GM06990 (cell line): ENCODE results near the gene HUWE1.
"Not testable (repeated sequence)": the region's sequence is repeated elsewhere in the genome, so short reads cannot be mapped to it uniquely, and the experiment has no call there.

ENCODE experiments used
- DNase-seq: peaks from one replicate; pipeline ENCODE4 v3.0.0-alpha.2; 2011; ENCODE audit not compliant: insufficient read length; ENCODE audit errors: extremely low read depth
- H3K27me3 ChIP-seq: replicated peaks from 2 replicates; pipeline ENCODE4 v1.6.0; 2011; ENCODE audit warnings: low read length; ENCODE audit not compliant: control insufficient read depth, insufficient read depth
- H3K36me3 ChIP-seq: 2 replicates; pipeline ENCODE4 v1.5.1; 2011; ENCODE audit warnings: low read length; ENCODE audit not compliant: control insufficient read depth, insufficient read depth
- H3K4me3 ChIP-seq: replicated peaks from 2 replicates; pipeline ENCODE4 v1.5.1; 2011; ENCODE audit warnings: low read depth, mild to moderate bottlenecking, control low read depth, low read length
- TF ChIP-seq, protein P1 (sequence below): IDR thresholded peaks from 2 replicates; pipeline ENCODE4 v1.5.1; 2011; ENCODE audit warnings: low read length, control low read depth, mild to moderate bottlenecking, inconsistent platforms; ENCODE audit not compliant: insufficient read depth, poor library complexity, severe bottlenecking

The HUWE1 gene

DNA sequence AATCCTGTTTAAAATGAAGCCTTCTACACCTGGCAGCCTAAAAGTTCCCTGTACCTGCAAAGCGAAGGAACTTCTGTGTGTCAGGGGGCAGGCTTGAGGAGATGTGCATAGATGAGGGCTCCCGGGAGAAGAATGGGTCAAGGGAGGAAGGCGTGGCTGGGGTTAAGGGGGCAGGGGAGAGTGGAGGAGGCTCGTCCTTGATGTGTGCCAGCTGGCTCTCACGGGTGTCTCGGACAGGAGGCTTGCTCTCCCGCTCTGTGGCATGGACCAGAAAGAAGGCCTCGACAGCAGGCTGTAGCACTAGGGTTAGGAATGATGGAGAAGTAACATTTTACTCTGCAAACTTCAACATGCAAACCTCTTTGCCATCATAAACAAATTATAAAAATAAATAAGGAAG lies 147.7 kb downstream of the HUWE1 start:
- TF ChIP-seq, protein P1, sequence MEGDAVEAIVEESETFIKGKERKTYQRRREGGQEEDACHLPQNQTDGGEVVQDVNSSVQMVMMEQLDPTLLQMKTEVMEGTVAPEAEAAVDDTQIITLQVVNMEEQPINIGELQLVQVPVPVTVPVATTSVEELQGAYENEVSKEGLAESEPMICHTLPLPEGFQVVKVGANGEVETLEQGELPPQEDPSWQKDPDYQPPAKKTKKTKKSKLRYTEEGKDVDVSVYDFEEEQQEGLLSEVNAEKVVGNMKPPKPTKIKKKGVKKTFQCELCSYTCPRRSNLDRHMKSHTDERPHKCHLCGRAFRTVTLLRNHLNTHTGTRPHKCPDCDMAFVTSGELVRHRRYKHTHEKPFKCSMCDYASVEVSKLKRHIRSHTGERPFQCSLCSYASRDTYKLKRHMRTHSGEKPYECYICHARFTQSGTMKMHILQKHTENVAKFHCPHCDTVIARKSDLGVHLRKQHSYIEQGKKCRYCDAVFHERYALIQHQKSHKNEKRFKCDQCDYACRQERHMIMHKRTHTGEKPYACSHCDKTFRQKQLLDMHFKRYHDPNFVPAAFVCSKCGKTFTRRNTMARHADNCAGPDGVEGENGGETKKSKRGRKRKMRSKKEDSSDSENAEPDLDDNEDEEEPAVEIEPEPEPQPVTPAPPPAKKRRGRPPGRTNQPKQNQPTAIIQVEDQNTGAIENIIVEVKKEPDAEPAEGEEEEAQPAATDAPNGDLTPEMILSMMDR = no peak
- H3K36me3 ChIP-seq = peaks cover 31% of the 10 kb centered on the region
- H3K27me3 ChIP-seq = no peaks in the 10 kb centered on the region
- H3K4me3 ChIP-seq = no peak overlapping the region
- no peak for DNase-seq

DNA sequence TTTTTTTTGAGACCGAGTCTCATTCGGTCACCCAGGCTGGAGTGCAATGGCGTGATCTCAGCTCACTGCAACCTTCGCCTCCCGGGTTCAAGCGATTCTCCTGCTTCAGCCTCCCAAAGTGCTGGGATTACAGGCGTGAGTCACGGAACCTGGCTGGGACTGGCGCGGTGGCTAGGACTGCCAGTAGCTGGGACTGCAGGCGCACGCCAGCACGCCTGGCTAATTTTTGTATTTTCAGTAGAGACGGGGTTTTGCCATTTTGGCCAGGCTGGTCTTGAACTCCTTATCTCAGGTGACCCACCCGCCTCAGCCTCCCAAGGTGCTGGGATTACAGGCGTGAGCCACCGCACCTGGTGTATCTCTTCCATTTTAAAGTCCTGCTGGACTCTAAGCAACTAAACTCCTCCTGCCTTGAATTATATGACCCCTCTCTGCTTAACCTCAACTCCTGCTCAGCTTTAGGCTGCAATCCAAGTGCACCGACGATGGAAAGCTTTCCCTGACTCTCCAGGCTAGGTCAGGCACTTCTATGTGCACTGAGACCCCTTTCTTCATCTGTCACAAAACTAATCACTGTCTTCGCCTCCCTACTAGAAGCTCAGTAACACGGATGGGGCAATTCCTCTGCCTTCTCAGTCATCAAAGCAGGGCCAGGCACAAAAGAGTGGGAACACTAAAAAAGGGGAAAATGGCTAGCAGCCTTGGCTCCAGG lies 155.1 kb downstream of the HUWE1 start:
- not testable (repeated sequence) for DNase-seq, H3K27me3 ChIP-seq, H3K4me3 ChIP-seq
- peaks cover 17% of the 10 kb centered on the region for H3K36me3 ChIP-seq

DNA sequence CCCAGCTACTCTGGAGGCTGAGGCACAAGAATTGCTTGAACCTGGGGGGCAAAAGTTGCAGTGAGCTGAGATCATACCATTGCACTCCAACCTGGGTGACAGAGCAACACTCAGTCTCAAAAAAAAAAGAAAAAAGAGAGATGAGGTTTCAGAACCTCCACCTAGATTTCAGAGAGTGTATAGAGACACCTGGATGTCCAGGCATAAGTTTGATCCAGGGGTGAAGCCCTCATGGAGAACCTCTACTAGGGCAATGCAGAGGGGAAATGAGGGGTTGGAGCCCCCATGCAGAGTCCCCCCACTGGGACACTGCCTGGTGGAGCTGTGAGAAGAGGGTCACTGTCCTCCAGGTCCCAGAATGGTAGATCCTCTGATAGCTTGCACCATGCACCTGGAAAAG lies 159.5 kb downstream of the HUWE1 start:
- Histone ChIP-seq H3K36me3 (no peaks in the 10 kb centered on the region), H3K4me3 (no peak overlapping the region), H3K27me3 (no peaks in the 10 kb centered on the region)
- DNase-seq = no peak
- TF ChIP-seq, protein P1 = no peak

DNA sequence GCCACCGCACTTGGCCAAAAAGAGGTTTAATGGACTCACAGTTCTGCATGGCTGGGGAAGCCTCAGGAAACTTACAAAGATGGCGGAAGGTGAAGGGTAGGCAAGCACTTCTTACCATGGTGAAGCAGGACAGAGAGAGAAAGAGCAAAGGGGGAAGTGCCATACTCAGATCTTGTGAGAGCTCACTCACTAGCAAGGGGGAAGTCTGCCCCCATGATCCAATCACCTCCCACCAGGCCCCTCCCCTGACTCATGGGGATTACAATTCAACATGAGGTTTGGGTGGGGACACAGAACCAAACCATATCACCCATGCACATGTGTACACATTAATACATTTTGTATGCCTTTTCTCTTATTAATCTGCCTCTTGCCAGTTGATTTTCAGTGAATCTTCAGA lies 175.2 kb downstream of the HUWE1 start:
- no peaks in the 10 kb centered on the region for H3K36me3 ChIP-seq
- TF ChIP-seq, protein P1 = no peak
- DNase-seq = no peak
- no peaks in the 10 kb centered on the region for H3K27me3 ChIP-seq
- H3K4me3 ChIP-seq = no peak overlapping the region

DNA sequence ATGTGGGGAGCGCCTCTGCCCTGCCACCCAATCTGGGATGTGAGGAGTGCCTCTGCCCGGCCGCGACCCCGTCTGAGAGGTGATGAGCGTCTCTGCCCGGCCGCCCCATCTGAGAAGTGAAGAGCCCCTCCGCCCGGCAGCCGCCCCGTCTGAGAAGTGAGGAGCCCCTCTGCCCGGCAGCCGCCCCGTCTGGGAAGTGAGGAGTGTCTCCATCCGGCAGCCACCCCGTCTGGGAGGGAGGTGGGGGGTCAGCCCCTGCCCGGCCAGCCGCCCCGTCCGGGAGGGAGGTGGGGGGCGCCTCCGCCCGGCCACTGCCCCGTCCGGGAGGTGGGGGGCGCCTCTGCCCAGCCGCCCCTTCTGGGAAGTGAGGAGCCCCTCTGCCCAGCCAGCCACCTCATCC lies 182.5 kb downstream of the HUWE1 start:
- not testable (repeated sequence) for H3K27me3 ChIP-seq, H3K4me3 ChIP-seq, H3K36me3 ChIP-seq, DNase-seq

DNA sequence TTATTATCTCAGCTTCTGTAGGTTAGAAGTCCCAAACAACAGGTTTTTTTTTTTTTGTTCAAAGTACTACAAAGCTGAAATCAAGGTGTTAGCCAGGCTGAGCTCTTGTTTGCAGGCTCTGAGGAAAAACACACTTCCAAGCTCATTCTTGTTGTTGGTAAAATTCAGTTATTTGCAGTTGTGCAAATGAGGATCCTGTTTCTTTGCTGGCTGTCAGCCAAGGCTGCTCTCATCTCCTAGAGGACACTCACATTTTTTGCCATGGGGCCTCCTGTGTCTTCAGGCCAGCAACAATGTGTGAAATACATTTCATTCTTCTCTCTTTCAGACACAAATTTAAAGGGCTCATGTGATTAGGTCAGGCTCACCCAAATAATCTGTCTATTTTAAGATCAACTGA lies 192.1 kb downstream of the HUWE1 start:
- Histone ChIP-seq H3K27me3 (no peaks in the 10 kb centered on the region; the same call in 1 of the 2 replicates), H3K4me3 (no peak overlapping the region), H3K36me3 (no peaks in the 10 kb centered on the region)
- TF ChIP-seq, protein P1 = no peak
- DNase-seq = no peak

DNA sequence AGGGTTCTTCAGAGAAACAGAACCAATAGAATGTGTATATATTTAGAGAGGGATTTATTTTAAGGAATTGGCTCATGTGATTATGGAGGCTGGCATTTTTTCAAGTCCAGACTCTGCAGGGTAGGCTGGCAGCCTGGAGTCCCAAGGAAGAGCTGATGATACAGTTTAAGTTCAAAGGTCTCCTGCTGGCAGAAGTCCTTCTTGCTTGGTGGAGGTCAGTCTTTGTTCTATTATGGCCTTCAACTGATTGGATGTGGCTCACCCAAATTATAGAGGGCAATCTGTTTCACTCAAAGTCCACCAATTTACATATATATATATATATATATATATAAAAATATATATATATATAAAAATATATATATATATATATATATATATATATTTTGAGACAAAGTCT lies 200.2 kb downstream of the HUWE1 start:
- Histone ChIP-seq H3K36me3 (no peaks in the 10 kb centered on the region), H3K27me3 (no peaks in the 10 kb centered on the region), H3K4me3 (no peak overlapping the region)
- DNase-seq = no peak
- TF ChIP-seq, protein P1 = no peak
